SW480 (cell line): ENCODE measurements around the gene BRD4.

Experiments
- DNase-seq: peaks from one replicate; pipeline ENCODE4 v3.0.0-alpha.2; 2016; ENCODE audit warnings: low spot score

BRD4 gene

DNA sequence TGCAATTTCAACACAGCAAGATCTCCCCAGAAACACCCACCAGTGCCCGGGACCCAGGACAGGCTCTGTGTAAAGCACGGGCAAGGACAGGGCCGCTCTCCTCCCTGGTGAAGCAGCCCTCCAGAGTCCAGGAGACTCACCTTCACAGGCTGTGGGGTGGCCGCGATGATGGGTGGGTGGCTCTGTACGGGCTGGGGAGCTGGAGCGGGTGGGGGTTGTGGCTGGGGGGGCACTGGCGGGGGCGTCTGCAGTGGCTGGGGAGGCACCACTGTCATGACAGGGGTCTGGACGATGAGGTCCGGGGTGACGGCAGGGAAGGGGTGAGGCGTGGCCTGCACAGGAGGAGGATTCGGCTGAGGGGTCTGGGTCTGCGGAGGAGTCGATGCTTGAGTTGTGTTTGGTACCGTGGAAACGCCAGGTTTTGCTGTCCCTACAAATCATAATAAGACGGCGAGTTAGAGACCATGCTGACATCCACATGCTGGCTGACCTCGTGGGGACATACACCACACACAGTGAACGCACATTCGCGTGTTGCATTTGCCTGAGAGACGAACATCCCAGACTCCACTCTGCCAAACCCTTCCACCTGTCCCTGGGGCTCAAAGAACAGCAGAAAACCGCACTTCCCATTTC lies 67.0 kb downstream of the BRD4 start:
- no peak for DNase-seq

DNA sequence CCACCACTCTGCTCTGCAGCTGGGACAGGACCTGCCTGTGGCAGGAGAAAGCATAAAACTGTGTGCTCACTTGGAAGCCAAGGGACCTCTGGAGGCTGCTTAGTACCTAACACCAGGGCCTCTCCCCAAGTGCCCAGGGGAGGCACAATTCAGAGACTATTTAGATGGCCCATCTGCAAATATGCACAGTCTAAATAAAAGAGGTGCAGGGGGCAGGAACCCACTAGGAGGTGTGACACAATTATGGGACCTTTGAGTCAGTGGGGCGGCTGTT lies 67.5 kb downstream of the BRD4 start:
- DNase-seq, result no peak

DNA sequence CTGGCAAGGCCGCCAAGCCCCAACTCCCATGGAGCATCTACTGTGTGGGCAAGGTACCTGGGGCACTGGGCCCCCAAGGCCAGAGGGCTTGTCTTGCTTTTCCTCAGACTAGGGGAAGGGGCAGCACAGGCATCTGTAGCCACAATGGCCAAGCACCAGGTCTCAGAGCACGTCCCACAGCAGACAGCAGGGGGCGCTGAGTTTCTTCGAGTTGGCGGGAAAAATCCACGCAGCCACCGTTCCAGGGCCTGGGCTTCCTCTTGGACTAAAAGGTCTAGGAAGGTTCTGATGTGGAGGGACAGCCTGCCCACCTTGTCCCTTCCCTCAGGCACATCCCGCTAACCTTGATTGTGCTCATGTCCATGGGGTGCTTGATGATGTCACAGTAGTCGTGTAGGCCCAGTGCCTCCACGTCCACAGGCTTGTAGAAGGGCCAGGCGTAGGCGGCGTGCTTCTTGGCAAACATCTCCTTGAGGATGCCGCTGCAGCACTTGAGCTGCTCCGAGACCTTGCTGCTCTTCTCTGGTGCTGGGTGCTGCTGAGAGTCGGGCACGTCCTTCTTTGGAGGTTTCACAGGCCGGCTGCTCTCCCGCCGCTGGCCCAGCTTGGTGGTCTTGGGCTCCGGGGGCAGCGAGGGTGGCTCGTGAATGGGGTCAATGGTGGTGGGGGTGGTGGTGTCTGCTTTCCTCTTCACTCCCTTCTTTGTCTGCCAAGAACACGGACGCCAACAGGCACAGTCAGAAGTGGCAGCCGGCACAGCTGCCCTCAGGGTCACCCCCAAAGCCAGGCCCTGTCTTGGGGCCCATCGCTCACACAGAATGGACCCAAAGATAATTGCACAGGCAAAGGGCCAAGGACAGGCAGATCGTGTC lies 68.0 kb downstream of the BRD4 start:
- peak; percentile 47 for DNase-seq

DNA sequence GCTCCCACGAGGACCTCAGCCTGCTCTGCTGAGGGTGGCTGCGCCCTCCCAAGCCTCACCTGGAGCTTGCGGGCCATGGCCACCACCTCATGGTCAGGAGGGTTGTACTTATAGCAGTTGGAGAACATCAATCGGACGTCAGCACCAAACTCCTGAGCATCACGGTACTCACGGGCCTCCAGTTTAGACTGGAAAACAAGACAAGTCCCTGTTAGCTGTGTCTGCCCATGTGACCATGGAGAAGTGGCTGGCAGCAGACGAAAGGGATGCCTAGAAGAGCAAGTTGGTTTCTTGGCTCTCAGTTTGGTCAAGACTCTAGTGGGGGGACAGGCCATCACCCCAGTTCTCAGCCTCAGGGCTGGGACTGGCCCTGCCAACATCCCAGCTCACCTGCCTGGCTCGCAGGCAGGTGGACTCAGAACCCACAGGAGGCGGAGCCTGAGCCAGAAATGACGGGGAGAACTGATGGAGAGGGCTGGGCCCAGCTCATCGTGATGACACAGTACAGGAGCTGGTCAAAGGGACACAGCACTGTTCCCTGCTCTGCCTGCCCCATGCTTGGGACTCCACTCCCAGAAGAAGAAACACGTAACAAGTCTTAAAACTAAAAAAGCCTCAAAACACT lies 68.9 kb downstream of the BRD4 start:
- DNase-seq, result no peak

DNA sequence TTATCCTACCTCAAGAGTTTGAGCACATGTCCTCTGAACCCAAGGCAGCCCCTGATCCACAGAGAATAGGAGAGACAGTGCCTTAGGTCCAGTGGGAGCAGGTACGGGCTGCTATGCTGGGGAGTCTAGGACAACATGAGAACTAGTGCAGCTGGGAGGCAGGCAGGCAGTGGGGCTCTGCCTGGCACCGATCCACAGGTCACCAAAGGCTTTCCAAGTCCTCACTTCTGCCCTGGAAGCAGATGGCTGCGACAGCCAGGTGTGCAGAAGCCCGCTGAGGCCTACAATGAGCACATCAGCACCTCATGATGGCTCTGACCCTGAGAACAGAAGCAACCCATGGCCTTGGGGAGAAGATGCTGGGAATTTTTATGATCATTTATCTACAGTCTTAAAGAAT lies 70.3 kb downstream of the BRD4 start:
- no peak for DNase-seq

DNA sequence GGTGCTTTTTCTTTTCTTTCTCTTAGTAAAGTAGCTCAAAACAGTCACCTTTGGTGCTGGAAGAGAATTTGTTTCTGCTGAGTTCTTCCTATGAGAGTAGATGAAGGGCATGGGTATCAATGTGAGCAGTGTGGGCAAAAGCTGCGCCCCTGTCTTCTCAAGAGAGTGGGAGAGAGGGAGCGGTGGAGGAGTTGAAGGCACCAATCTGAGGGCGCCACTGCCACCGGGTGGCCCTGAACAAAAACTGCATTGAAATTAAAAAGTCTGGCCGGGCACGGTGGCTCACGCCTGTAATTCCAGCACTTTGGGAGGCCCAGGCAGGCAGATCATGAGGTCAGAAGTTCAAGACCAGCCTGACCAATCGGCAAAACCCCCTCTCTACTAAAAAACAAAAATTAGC lies 71.4 kb downstream of the BRD4 start:
- no peak for DNase-seq

DNA sequence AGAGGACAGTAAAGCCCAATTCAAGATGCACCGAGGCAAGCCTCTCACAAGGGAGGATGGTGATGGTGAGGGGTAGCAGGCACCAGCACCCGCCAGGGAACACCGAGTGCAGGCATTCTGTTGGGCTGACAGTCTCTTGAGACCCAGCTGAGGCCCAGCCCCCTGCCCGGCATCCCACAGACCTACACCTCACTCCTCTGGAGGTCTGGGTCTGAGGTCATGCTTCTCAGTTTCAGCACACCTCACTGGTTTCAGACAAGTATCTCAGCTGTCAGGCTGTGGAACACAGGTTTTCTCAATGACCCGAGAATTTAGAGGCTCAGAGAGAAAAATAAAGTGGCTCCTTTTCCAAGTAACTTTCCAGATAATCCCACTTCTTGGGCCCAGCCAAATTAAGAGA lies 72.4 kb downstream of the BRD4 start:
- no peak for DNase-seq

DNA sequence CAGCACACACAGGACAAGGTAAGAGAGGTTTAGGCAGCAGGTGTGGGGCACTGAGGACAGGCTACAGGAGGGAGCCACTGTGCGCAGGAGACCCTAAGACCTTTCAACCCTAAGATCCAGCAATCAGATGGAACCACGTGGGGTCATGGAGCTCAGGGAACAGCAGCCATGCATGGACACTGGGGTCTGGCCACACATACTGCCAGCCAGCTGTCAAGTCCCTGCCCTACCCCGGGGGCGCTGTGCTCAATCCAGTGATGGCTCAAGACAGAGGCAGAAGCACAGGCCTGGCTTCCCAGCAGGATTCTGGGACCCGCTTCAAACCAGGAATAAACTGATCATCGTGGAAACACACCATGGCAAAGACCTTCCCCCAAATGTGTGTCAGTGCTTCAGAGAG lies 74.6 kb downstream of the BRD4 start:
- DNase-seq, result no peak

DNA sequence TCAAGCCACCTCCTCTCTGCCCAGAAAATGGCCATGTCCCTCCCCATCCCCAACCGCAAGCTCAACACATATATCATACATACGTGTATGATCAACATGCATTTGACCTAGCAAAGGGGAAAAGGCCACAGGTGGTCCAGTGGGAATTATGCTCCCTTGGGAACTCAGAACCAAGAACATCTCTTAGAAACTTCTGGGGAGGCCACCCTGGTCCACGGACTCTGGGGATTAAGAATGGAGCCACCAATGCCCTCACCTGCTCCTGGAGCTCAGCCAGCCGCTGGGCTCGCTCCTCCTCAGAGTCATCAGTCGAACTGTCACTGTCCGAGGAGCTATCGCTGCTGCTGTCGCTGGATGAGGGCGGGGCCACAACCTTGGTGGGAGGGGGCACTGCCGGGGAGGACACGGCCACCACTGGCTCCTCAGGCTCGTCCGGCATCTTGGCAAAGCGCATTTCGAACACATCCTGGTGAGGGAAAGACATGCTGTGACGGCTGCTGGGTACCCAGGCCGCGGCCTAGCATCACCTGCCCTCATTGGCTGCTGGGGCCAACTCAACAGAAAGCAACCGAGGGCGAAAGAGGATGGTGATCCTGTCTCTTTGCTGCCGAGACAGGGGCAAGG lies 75.5 kb downstream of the BRD4 start:
- no peak for DNase-seq

DNA sequence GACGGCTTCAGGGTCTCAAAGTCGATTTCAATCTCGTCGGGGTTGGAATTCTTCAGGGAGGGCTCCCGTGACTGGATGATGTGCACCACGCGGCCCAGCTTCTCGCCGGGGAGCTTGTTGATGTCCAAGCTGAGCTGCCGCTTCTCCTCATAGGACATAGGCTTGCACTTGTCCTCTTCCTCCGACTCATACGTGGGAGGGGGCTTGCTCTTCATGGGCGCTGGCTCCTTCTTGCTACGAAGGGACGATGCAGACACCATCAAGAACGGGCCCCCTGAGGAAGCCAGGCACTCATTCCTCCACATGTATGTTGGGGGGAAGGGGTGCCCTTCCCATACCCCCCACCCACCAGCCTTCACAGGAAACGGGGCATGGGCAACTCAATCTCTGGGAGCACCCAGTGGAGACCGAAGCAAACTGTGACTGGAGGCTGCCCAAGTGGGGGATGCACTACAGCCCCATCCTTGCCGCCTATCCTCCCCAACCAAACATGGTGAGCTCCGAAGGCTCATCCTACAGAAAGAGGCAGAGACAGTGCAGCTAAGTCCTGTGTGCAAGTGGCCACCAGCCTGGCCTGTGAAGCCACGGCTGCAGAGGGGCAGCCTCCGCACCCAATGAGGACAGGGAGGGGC lies 76.9 kb downstream of the BRD4 start:
- DNase-seq, result no peak

DNA sequence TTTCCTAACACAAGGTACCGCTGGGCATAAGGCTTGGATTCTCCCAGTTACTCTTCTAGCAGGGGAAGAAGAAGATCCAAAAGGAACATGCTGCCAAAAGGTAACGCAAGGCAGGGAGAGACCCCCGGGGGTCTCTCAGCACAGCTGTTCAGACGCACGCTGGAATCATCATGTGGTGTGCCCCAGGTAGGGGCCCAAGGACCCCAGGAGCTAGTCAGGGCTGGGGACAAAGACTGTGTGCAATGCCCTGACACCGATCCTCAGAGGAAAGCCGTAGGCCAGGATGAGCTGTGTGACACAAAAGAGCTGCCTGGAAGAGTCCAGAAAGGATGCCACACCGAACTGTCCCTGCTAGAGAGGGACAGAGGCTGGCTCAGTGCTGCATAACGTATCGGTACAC lies 77.8 kb downstream of the BRD4 start:
- DNase-seq, result no peak

DNA sequence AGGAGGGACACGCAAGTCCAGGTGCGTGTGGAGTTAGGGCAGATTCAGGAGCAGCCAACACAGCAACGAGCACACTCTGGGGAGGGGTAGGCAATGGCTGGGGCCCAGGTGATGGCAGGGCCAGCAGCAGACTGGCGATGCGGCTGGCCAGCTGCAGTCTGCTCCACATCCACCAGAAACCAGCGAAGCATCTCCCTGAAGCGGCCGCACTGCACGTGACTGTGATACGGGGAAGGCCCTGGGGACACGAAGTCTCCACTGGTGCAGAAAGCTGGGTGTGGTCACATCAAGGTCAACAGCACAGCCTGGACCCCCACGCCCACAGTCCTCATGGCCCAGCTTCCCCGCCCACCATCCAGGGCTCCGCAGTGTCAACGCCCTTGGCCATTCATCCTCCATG lies 78.8 kb downstream of the BRD4 start:
- DNase-seq, result no peak

DNA sequence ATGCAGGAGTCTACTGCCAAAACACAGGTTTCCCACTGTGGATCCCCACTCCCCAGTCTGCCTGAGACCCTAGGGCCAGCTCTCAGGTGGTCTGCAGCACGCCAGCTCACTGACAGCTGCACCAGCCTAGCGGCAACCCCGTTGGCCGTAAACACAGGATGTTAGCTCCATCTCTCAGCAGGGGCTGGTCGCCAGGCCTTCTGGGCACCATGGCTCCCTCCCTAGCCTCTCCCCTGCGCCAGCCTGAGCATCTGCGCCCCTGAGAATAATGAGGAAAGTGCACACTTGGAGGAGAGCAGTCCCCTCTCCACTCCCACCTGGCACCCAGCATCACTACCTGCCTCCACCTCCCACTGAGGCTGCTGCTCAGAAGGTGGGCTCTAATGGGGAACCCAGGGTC lies 79.3 kb downstream of the BRD4 start:
- no peak for DNase-seq

DNA sequence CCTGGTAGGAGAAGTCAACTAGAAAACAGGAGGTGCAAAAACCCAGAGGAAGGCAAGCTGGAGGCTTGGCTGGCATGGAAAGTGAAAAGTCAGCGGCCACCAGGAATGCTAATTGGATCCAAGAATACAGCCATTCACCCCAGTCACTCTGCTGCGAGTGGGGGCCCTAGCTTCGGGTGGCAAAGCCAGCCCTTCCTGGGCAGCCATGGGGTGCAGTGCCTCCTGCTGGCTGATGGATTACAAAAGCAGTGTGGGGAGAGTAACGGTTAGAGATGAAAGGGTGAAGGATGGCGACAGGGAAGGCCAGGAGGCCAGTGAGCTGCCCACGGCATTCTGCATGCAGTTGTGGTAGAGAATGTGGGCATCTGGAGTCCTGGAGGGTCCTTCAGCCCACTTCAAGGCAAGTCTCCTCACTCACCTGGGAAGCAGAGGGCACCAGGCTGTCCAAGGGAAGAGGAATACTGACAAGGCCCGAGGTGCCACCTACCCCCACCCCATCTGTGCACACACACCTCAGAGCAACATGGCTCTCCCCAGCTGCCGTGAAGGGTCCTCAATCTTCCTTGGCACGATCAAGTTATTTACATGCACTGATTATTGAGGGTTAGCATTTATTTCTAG lies 79.8 kb downstream of the BRD4 start:
- DNase-seq, result no peak

DNA sequence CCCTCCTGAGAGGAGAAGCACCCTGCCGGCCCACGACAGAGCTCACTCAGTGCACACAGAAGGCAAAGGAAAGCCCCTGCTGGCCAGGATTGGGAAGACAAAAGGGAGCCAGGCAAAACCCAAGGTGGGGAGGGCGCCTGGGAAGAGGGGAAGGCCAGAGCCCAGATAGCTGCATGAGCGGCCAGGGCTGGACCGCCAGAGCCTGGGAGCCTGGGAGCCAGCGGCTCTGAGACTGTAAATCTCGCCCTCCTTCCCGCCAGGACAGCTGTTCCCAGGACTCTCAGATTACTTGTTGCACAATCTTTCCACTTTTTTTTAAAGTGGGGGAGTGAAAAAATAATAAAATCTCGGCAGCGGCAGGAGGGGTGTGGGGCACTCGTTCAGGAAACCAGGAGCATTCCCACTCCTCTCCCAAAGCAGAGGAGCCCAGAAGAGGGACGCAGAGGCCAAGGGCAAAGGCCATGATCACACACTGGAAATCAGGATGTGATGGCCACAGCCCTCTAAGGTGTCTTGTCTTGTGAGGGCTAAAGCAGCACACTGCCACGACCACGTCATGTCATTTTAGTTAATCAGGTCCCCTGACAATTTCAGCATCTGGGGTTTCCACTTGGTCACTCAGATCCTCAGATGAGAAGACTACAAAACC lies 80.5 kb downstream of the BRD4 start:
- DNase-seq, result peak; percentile 40

DNA sequence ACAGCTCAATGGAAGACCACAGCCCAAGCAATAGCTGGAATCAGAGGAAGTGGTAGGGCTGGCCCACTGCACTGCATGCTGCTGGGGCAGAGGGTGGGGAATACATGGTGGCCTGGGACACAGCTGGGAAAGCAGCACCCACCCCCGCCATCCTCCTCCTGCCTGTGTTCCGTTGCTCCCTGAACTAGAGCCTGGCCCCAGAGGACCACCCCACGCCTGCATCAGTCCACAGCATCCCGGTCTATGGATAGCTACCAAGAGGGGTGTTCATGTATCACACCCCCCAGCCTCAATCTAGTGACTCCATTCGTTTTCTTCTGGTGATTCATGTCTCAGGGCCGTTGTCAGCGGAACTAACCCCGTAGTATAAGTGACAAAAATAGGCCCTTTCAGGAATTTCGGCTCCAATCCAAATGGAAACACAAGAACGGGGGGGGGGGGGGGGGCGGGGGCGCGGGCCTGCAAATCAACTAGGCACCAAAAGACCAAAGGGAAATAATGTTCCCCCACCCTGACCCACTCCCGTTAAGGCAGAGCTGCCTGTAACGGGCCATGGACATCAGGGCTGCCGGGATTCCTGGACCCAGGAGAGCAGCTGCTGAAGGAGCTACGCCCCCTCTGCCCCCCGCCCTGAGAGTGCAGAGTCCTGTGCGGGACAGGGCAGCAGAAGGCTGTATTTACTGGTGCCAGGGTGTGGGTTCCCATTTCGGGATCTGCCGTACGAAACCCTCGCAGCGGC lies 81.2 kb downstream of the BRD4 start:
- DNase-seq, result no peak

DNA sequence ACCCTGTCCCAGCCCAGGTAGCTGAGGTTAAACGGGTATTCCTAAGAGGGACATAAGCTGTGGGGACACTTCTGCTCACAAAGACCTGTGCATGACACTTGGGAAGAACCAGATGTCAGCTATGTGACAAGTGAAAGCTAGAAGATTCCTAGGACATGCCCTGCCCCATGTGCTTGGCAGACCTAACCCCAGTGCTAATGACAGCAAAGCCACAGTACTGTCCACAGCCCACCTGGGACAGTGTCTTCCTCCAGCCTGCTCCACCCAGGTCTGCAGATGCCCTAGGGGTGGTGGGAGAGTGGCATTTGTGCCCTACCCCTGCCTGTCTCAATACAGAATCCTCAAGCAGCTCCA lies 81.7 kb downstream of the BRD4 start:
- DNase-seq, result no peak

DNA sequence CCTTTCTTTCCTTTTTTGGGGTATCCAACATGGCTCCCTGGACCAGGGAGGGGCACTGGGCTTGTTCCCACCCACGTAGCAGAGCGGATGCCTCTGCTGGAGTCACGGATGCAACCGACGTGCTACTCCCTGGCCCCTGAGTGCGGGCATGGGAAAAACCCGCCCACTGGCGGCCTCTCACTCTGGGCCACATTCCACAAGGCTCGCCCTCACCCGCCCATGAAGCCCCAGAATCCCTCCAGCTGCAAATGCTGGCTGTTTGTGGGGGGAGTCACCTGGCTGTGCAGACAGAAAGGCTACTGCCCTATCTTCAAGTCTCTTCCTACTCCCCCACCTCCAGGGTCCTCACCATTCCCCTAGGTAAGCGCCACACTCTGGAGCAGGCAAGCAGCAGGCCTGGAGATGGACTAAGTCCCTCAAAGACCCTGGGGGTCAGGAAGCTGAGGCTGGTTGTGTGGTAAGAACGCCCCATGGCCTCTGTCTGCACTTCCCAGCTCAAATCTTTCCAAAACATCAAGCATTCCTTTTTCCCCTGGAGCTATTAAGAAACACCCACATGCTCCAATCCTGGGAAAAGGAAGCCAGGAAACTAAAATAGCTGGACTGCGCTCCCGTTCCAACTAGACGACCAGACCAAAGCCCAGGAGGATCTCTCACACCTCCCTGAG lies 82.2 kb downstream of the BRD4 start:
- DNase-seq, result peak; percentile 61

DNA sequence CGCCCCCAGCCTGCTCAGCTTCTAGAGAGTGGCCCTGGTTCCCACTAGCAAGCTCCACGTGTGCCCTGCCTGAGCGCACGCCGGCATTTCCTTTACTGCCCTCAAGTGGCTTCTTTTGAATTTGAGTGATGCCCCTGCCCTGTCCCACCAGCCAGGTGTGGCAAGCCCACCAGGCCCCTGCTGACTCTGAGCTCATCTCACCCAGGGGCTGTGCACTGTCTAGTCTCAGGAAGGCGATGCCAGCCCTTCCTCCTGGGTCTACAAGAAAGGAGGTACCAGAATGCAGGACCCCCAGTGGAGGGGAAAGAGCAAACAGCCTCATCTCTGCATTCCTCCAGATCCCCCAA lies 82.8 kb downstream of the BRD4 start:
- no peak for DNase-seq

DNA sequence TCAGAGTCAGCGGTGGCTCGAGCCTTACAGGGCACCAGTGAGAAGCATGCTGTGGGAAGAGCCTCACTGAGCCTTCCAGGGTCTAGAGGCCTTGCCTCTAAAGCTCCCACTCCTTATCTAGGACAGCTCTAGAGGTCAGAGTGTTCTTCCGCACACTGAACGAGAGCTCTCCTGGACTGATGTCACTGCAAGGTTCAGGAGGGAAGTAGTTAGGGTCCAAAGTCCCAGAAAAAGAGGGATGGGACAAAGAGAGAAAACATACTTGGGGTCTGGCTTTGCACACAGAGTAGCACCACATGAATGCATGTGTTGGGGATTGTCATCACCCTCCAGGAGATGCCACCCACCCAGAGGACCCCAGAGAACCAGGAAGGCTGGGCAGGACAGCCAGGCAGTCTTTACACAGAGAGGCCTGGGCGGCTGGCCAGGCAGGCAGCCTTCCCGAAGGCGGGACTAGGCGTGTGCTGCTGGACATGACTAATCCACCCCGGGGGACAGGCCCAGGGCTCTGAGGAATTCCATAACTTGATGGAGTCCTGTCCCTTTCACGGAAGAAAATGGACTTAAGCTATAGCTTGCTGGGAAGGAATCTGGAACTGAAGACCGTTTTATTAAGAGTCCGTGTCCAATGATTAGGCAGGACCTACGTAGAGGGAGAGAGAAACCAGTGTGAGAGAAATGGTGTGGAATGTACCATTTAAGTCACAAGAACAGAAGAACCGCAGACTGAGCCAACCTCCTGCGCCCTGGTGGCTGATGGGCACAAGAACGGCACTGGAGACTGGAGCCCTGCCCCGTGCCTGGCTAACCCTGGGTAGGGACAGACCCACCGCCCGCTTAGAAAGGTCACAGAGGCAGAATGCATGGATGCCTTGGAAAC lies 83.5 kb downstream of the BRD4 start:
- peak; percentile 21 for DNase-seq
